Upper lobe of left lung (tissue), 6 donors: ENCODE results near the gene PARP3. TPM values are rescaled to one million over a fixed set of nuclear protein-coding genes. Genes with fewer than 3 reads are reported as not detected.

Source experiments
- ATAC-seq, 2 donors: fragments of 200-7000 bp; cut with Tn5 transposase; one replicate each; pipeline ENCODE4 v1.9.1; 2022; ENCODE audit warnings: mild to moderate bottlenecking in 2 of 2, moderate library complexity in 2 of 2; ENCODE audit not compliant: low FRiP score in 2 of 2
- DNase-seq, 2 donors: peaks; one replicate each; pipeline ENCODE4 v3.0.0-alpha.2; 2019 to 2020
- H3K27ac ChIP-seq, 4 donors: fragments of 200-600 bp; sonication (generic); one replicate each; pipeline ENCODE4 v1.5.1; 2016 to 2019
- H3K27me3 ChIP-seq, 4 donors: fragments of 200-600 bp; sonication (generic); one replicate each; pipeline ENCODE4 v1.5.1; 2017 to 2019
- H3K36me3 ChIP-seq, 4 donors: fragments of 200-600 bp; sonication (generic); one replicate each; pipeline ENCODE4 v1.5.1; 2016 to 2019
- H3K4me1 ChIP-seq, 4 donors: fragments of 200-600 bp; sonication (generic); one replicate each; pipeline ENCODE4 v1.5.1; 2018 to 2019
- H3K4me3 ChIP-seq, 4 donors: fragments of 200-600 bp; sonication (generic); one replicate each; pipeline ENCODE4 v1.5.1; 2017 to 2019; ENCODE audit warnings: mild to moderate bottlenecking in 2 of 4, moderate library complexity in 1 of 4
- H3K9me3 ChIP-seq, 4 donors: fragments of 200-600 bp; sonication (generic); one replicate each; pipeline ENCODE4 v1.5.1; 2018 to 2019
- EP300 ChIP-seq, 4 donors: sonication (generic); formaldehyde crosslinking; IDR thresholded peaks; one replicate each; pipeline ENCODE4 v1.5.1; 2017; ENCODE audit warnings: antibody characterized with exemption in 4 of 4, control low read depth in 2 of 4
- POLR2A ChIP-seq, 4 donors: fragments of 450-650 bp; IDR thresholded peaks; one replicate each; pipeline ENCODE4 v1.5.1; 2016 to 2017; ENCODE audit warnings: antibody characterized with exemption in 4 of 4, mild to moderate bottlenecking in 2 of 4
- POLR2AphosphoS5 ChIP-seq, 2 donors: sonication (generic); formaldehyde crosslinking; IDR thresholded peaks; one replicate each; pipeline ENCODE4 v1.5.1; 2017; ENCODE audit warnings: antibody characterized with exemption in 2 of 2
- WGBS, 2 donors: methylation state at CpG; one replicate each; pipeline ENCODE4 v1.1.5; 2017 to 2018; 5-methylcytosine and 5-hydroxymethylcytosine counted together
- total RNA-seq, 6 donors: library from RNA; depleted of rRNA in 4 of 6; stranded (reverse); fragments of >200 nt in 4 of 6; gene quantifications; one replicate each; pipeline versions ENCODE4 v1.1.0 to v1.2.1, GENCODE V29; 2016 to 2021
- TF ChIP-seq, protein P1 (sequence below), 6 experiments: fragments of 450-650 bp in 4 of 6; fragments of 200-600 bp in 2 of 6; sonication (generic) in 2 of 6; IDR thresholded peaks; one replicate each; pipeline ENCODE4 v1.5.1; 2016 to 2019; ENCODE audit warnings: antibody characterized with exemption in 6 of 6
- donor health status: DM: no; HTN: no; CAD: no; lungs with moderate emphysema.
- donor health status: DM: no; HTN: yes; CAD: no; lungs with severe emphysema.

The PARP3 gene
- total RNA-seq, 6 donors from 2014 or later: 23.0 to 80.7 (median 35.7) TPM

DNA sequence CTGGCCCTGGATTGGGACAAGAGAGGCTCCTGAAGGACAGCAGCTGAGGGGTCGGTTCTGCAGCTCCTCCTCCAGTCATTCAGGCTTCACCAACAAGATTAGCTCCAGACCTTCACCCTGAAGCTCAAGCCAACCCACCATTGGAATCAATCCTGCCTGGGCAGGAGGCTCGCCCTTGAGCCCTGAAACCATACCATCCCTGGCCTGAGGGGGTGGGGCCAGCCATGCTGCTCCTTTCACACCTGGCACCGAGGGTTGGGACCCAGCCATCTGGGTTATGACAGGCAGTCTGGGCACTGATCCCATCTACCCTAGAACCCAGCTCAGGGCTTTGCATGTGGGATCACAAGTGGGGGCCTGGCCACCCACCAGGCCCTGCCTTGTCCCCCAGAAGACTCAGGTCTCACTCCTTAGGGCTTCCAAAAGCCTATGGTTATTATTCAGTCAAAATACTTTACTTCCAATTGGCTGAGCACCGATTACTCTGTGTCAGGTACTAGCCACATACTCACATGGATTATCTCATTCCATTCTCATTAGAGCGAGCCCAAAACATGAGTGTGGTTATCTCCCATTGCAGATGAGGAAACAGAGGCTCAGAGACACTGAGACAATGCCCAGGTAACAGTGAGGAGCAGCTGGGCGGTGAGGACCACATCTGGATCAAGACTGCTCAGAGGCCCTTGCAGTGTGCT is 28.6 kb downstream of the PARP3 start:
- Histone ChIP-seq H3K36me3 (no peaks in the 10 kb centered on the region), H3K27ac (no peak overlapping the region), H3K27me3 (peaks cover 0 to 4% (median 0%) of the 10 kb centered on the region in 4 donors), H3K9me3 (no peaks in the 10 kb centered on the region), H3K4me1 (peaks cover 28 to 67% (median 46%) of the 10 kb centered on the region in 4 donors), H3K4me3 (no peak overlapping the region)
- 79 to 96% methylated on average over 4 to 6 of the region's 6 CpGs for WGBS, 2 donors
- ATAC-seq: no peak
- TF ChIP-seq EP300 (IDR thresholded peaks at IDR 0.05) (no peak), POLR2A (IDR thresholded peaks at IDR 0.05) (no peak), POLR2AphosphoS5 (IDR thresholded peaks at IDR 0.05) (no peak)
- TF ChIP-seq, protein P1, sequence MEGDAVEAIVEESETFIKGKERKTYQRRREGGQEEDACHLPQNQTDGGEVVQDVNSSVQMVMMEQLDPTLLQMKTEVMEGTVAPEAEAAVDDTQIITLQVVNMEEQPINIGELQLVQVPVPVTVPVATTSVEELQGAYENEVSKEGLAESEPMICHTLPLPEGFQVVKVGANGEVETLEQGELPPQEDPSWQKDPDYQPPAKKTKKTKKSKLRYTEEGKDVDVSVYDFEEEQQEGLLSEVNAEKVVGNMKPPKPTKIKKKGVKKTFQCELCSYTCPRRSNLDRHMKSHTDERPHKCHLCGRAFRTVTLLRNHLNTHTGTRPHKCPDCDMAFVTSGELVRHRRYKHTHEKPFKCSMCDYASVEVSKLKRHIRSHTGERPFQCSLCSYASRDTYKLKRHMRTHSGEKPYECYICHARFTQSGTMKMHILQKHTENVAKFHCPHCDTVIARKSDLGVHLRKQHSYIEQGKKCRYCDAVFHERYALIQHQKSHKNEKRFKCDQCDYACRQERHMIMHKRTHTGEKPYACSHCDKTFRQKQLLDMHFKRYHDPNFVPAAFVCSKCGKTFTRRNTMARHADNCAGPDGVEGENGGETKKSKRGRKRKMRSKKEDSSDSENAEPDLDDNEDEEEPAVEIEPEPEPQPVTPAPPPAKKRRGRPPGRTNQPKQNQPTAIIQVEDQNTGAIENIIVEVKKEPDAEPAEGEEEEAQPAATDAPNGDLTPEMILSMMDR (IDR thresholded peaks at IDR 0.05): no peak
- DNase-seq: no peak

DNA sequence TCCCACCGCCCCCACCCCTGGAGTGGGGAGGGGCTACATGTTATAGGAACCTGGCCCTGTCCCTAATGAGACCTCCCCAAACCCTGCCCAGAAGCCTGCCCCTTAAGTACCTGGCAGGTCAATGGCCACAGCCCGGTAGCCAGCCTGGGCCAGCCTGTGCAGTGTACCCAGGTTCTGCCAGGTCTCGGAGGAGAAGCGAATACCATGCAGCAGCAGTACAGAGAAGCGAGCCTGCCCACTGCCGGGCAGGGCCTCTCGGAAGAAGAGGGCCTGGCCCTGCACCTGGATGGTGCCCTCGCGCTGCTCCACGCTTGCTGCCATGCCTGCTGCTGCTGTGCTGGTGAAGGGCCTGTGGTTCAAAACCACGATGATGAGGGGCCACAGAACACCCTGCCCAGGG is 29.2 kb downstream of the PARP3 start:
- TF ChIP-seq EP300 (IDR thresholded peaks at IDR 0.05): no peak
- no peak for TF ChIP-seq POLR2AphosphoS5 (IDR thresholded peaks at IDR 0.05)
- TF ChIP-seq, protein P1 (IDR thresholded peaks at IDR 0.05): no peak
- 96% methylated on average over 5 of the region's 11 CpGs; no CpG with 5 or more reads in 1 of the 2 donors for WGBS, 2 donors
- no peak for DNase-seq
- Histone ChIP-seq H3K4me3 (no peak overlapping the region), H3K4me1 (peaks cover 30 to 68% (median 46%) of the 10 kb centered on the region in 4 donors), H3K9me3 (no peaks in the 10 kb centered on the region), H3K27me3 (peaks cover 0 to 4% (median 0%) of the 10 kb centered on the region in 4 donors), H3K36me3 (no peaks in the 10 kb centered on the region), H3K27ac (no peak overlapping the region)
- no peak for ATAC-seq

DNA sequence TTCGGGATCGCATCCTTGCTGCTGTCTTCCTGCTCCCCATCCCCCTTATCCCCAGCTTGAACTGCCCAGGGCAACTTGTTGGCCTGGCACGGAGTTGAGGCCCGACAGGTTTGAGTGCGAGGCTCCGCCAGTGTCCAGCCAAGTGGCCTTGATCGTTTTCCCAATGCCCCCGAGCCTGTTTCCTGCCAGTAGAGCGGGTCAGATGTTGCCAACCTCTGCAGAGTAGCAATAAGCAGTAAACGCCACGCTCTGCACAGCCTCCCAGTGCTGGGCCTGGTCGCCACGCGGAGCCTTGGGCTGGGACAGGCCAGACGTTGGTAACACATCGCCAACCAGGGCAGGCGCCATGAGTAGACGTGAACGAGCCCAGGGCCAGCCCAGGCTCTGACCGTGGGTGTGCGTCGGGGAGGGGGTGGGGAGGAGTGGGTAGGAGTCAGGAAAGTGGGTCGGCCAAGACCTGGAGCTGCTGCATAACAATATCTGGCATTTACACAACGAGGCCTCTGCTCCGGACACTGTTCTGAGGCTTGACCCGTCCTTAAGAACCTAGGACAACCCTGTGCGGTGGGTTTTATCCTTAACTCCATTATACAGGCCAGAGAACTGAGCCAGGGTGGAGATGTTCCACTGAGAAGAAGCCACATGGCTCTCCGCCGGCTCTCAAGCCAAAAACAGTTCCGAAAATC is 32.3 kb downstream of the PARP3 start:
- peak overlapping the region; percentile 91 to 95 (median 92) for H3K27ac ChIP-seq
- H3K9me3 ChIP-seq: no peaks in the 10 kb centered on the region
- no peaks in the 10 kb centered on the region for H3K36me3 ChIP-seq
- peak; percentile 17 to 40 for ATAC-seq
- DNase-seq: peak; percentile 53 to 87
- WGBS, 2 donors: 9 to 18% methylated on average over 14 to 30 of the region's 30 CpGs
- peak overlapping the region; percentile 58 to 84 (median 64) for H3K4me3 ChIP-seq
- H3K4me1 ChIP-seq: peaks cover 23 to 50% (median 32%) of the 10 kb centered on the region in 4 donors
- no peaks in the 10 kb centered on the region for H3K27me3 ChIP-seq
- TF ChIP-seq POLR2A (IDR thresholded peaks at IDR 0.05) (no peak), EP300 (IDR thresholded peaks at IDR 0.05) (no peak), POLR2AphosphoS5 (IDR thresholded peaks at IDR 0.05) (no peak)
- TF ChIP-seq, protein P1 (IDR thresholded peaks at IDR 0.05): peak in 3 of 6 experiments; percentile 12 to 44 (median 40)

DNA sequence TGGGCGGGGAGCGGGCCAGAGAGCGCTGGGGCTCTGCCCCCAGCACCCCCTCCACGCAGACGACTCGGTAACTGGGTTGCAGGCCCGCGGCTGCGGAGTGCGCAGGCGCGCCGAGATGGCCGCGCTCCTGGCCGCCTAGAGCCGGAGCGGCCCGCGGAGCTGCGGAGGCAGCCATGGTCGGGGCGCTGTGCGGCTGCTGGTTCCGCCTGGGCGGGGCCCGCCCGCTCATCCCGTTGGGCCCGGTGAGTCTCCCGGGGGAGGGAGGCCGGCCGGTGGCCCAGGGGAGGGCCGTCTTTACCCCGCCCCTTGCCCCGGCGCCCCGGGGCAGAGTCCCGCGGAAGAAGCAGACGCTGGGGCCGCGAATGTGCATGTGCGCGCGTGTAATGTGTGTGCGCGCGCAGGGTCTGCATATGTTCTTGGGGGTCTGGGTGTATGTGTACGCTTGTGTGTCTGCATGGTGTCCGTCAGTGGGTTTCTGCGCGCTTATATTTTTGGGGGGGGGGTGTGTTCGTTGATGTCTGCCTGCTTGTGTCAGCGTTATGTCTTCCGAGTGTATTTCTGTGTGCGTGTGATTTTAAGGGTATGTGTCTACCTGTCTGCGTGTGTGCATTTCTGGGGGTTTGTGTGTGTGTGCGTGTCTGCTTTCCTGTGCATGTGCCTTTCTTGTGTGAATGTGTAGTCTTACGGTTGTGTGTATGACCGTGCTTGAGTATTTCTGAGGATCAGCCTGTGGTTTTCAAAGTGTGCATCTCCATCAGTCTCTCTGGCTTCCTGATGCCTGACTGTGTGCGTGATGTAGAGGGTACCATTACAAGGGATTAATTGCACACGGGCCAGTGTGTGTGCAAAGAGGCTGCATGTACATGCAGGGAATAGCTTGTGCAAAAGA is 33.0 kb downstream of the PARP3 start, which contains the start of gene ABHD14A:
TSS of gene ABHD14A (plus strand) at position 102 of the 889 bp plus-strand sequence. CDS start at position 174, 72 bp downstream.
- ATAC-seq: peak; percentile 77 to 92
- Histone ChIP-seq H3K27ac (peak within 1 kb of the TSS; percentile 91 to 95 (median 92)), H3K4me3 (peak within 1 kb of the TSS; percentile 58 to 84 (median 64)), H3K27me3 (no peaks in the 10 kb centered on the region), H3K4me1 (peaks cover 23 to 50% (median 32%) of the 10 kb centered on the region in 4 donors), H3K36me3 (no peaks in the 10 kb centered on the region), H3K9me3 (no peaks in the 10 kb centered on the region)
- TF ChIP-seq, protein P1 (IDR thresholded peaks at IDR 0.05): peak in 1 of 6 experiments; percentile 7
- TF ChIP-seq POLR2AphosphoS5 (IDR thresholded peaks at IDR 0.05) (peak in 1 of 2 donors; percentile 64), POLR2A (IDR thresholded peaks at IDR 0.05) (peak in 3 of 4 donors; percentile 35 to 83 (median 55)), EP300 (IDR thresholded peaks at IDR 0.05) (no peak)
- 0 to 1% methylated on average over 14 to 48 of the region's 63 CpGs for WGBS, 2 donors
- DNase-seq: peak; percentile 84 to 96
